Measurements from ENCODE around the gene UFM1.

GRCh38 chr13:38355595-38356119 is 6.0 kb downstream of the UFM1 start:
- no peak for TF ChIP-seq CTCF (IDR thresholded peaks at IDR 0.05)
- TF ChIP-seq POLR2A (IDR thresholded peaks at IDR 0.05), result no peak
- no peak for TF ChIP-seq POLR2AphosphoS5 (IDR thresholded peaks at IDR 0.05)
- no peak for TF ChIP-seq EP300 (IDR thresholded peaks at IDR 0.05)
